ENCODE data around the gene CACNA2D1. TPM values are rescaled to one million over a fixed set of nuclear protein-coding genes. Genes with fewer than 3 reads are reported as not detected.

Gene CACNA2D1
- total RNA-seq, 1 donor from 2014 or later = 1.5 TPM

GRCh38 chr7:82430500-82431465, 12.8 kb downstream of the CACNA2D1 start:
- no peak overlapping the region for H3K27ac Mint-ChIP-seq
- H3K27me3 Mint-ChIP-seq (ENCODE audit: insufficient read depth, low read depth) = no peaks in the 10 kb centered on the region
- Histone ChIP-seq H3K4me2 (no peak overlapping the region), H3K4me3 (no peak overlapping the region), H3K36me3 (no peaks in the 10 kb centered on the region), H4K20me1 (ENCODE audit: low read depth) (no peaks in the 10 kb centered on the region), H3F3A (ENCODE audit: low read depth) (no peaks in the 10 kb centered on the region), H3K4me1 (no peaks in the 10 kb centered on the region), H3K9me3 (ENCODE audit: low read depth) (no peaks in the 10 kb centered on the region), H2AFZ (replicated peaks) (no peak overlapping the region), H3K79me2 (ENCODE audit: low read depth) (no peaks in the 10 kb centered on the region), H3K27ac (no peak overlapping the region), H3K27me3 (no peaks in the 10 kb centered on the region), H3K9ac (no peak overlapping the region)
- H3K4me1 Mint-ChIP-seq = peaks cover 6% of the 10 kb centered on the region
- H3K9me3 Mint-ChIP-seq = no peaks in the 10 kb centered on the region
- H3K4me3 Mint-ChIP-seq = no peak overlapping the region
- DNase-seq (ENCODE audit: low spot score) = no peak
- no peak for TF ChIP-seq CTCF (IDR thresholded peaks at IDR 0.05)
- TF ChIP-seq EZH2phosphoT487 (IDR thresholded peaks at IDR 0.05) = no peak
- TF ChIP-seq EZH2 (IDR thresholded peaks at IDR 0.05) = no peak
- H3K36me3 Mint-ChIP-seq = peaks cover 2% of the 10 kb centered on the region

DNA sequence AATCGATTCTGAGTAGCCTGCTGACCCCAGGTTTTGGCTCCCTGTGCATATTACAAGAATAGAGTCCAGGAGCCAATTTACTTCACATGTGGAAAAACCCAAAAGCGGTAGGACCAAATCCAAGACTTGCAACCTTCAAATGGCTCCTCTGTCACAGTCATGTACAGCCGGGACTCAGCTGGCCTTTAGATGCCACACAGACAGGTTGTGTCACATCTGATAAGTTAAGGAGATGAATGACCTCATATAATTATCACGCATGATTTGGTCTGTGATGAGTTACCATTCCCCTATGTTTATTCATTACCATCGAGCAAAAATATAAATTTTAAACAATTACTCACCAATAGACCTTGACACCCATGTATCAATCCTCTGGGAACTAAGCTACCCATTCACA, 14.2 kb downstream of the CACNA2D1 start:
- Mint-ChIP-seq H3K36me3 (peaks cover 2% of the 10 kb centered on the region), H3K4me3 (no peak overlapping the region), H3K27ac (no peak overlapping the region), H3K27me3 (ENCODE audit: insufficient read depth, low read depth) (no peaks in the 10 kb centered on the region), H3K9me3 (no peaks in the 10 kb centered on the region), H3K4me1 (peaks cover 6% of the 10 kb centered on the region)
- no peaks in the 10 kb centered on the region for H3K27me3 ChIP-seq
- TF ChIP-seq EZH2phosphoT487 (IDR thresholded peaks at IDR 0.05) (no peak), EZH2 (IDR thresholded peaks at IDR 0.05) (no peak), CTCF (IDR thresholded peaks at IDR 0.05) (no peak)
- H3K27ac ChIP-seq = no peak overlapping the region
- H3F3A ChIP-seq (ENCODE audit: low read depth) = no peaks in the 10 kb centered on the region
- no peak overlapping the region for H3K9ac ChIP-seq
- H3K9me3 ChIP-seq (ENCODE audit: low read depth) = no peaks in the 10 kb centered on the region
- no peak for DNase-seq (ENCODE audit: low spot score)
- no peaks in the 10 kb centered on the region for H3K4me1 ChIP-seq
- H3K4me3 ChIP-seq = no peak overlapping the region
- H3K4me2 ChIP-seq = no peak overlapping the region
- no peak overlapping the region for H2AFZ ChIP-seq (replicated peaks)
- H3K36me3 ChIP-seq = no peaks in the 10 kb centered on the region
- no peaks in the 10 kb centered on the region for H3K79me2 ChIP-seq (ENCODE audit: low read depth)
- H4K20me1 ChIP-seq (ENCODE audit: low read depth) = no peaks in the 10 kb centered on the region

- no peaks in the 10 kb centered on the region for H3K27me3 Mint-ChIP-seq (ENCODE audit: insufficient read depth, low read depth)
- no peak overlapping the region for H3K4me3 Mint-ChIP-seq
- H3K27me3 ChIP-seq = no peaks in the 10 kb centered on the region
- H3K4me2 ChIP-seq = no peak overlapping the region
- H4K20me1 ChIP-seq (ENCODE audit: low read depth) = no peaks in the 10 kb centered on the region
- H3K79me2 ChIP-seq (ENCODE audit: low read depth) = no peaks in the 10 kb centered on the region
- peaks cover 6% of the 10 kb centered on the region for H3K4me1 Mint-ChIP-seq
- no peak overlapping the region for H3K9ac ChIP-seq
- TF ChIP-seq CTCF (IDR thresholded peaks at IDR 0.05) = no peak
- TF ChIP-seq EZH2phosphoT487 (IDR thresholded peaks at IDR 0.05) = no peak
- TF ChIP-seq EZH2 (IDR thresholded peaks at IDR 0.05) = no peak
- H3K4me3 ChIP-seq = no peak overlapping the region
- no peak for DNase-seq (ENCODE audit: low spot score)
- no peaks in the 10 kb centered on the region for H3K9me3 ChIP-seq (ENCODE audit: low read depth)
- no peak overlapping the region for H2AFZ ChIP-seq (replicated peaks)
- no peak overlapping the region for H3K27ac ChIP-seq
- H3K9me3 Mint-ChIP-seq = no peaks in the 10 kb centered on the region
- H3K36me3 Mint-ChIP-seq = peaks cover 2% of the 10 kb centered on the region
- H3F3A ChIP-seq (ENCODE audit: low read depth) = no peaks in the 10 kb centered on the region
- no peaks in the 10 kb centered on the region for H3K36me3 ChIP-seq
- H3K4me1 ChIP-seq = no peaks in the 10 kb centered on the region
- no peak overlapping the region for H3K27ac Mint-ChIP-seq
These were observed 15.2 kb downstream of the CACNA2D1 start for GRCh38 chr7:82428186-82428961.

Measured in neural progenitor cell (in vitro differentiated cells).